Thyroid gland (tissue), 4 donors: ENCODE measurements around the gene ARHGAP15. TPM values are rescaled to one million over a fixed set of nuclear protein-coding genes. Genes with fewer than 3 reads are reported as not detected.
A peak's percentile ranks its signal among the peaks of the same experiment; 100 is the strongest.
"Not testable (repeated sequence)": the region's sequence is repeated elsewhere in the genome, so short reads cannot be mapped to it uniquely, and the experiment has no call there.

Source experiments
- DNase-seq, 2 donors: peaks; one replicate each; pipeline ENCODE4 v3.0.0-alpha.2; 2019
- H3K27ac ChIP-seq, 3 donors: fragments of 200-600 bp; sonication (generic); 1 replicate in 2 of 3; 2 replicates in 1 of 3; pipeline ENCODE4 v1.5.1; 2016 to 2019; ENCODE audit warnings: mild to moderate bottlenecking in 1 of 3, moderate library complexity in 1 of 3
- H3K27me3 ChIP-seq: fragments of 200-600 bp; sonication (generic); one replicate; pipeline ENCODE4 v1.5.1; 2019
- H3K36me3 ChIP-seq, 2 donors: fragments of 200-600 bp; sonication (generic); one replicate each; pipeline ENCODE4 v1.5.1; 2016 to 2019
- H3K4me1 ChIP-seq, 2 donors: fragments of 200-600 bp; sonication (generic); one replicate each; pipeline ENCODE4 v1.5.1; 2017 to 2019
- H3K4me3 ChIP-seq, 3 donors: fragments of 200-600 bp; sonication (generic); replicated peaks in 1 of 3; 1 replicate in 2 of 3; 2 replicates in 1 of 3; pipeline ENCODE4 v1.5.1; 2016; ENCODE audit warnings: mild to moderate bottlenecking in 1 of 3
- H3K9me3 ChIP-seq: fragments of 200-600 bp; sonication (generic); one replicate; pipeline ENCODE4 v1.5.1; 2017
- POLR2A ChIP-seq, 2 donors: fragments of 450-650 bp; IDR thresholded peaks; one replicate each; pipeline ENCODE4 v1.6.1; 2017; ENCODE audit warnings: antibody characterized with exemption in 2 of 2, mild to moderate bottlenecking in 2 of 2, moderate library complexity in 1 of 2
- WGBS, 2 donors: methylation state at CpG; one replicate each; pipeline ENCODE4 v1.1.5; 2017; 5-methylcytosine and 5-hydroxymethylcytosine counted together
- intact Hi-C: fragments of 100-400 bp; cut with DNase I; formaldehyde crosslinking; loops from one replicate; pipeline ENCODE4 v1.15.1; 2023
- total RNA-seq, 4 donors: library from RNA; depleted of rRNA; stranded (reverse); fragments of >200 nt; gene quantifications; one replicate each; pipeline ENCODE4 v1.2.3, GENCODE V29; 2016
- TF ChIP-seq, protein P1 (sequence below), 6 experiments: fragments of 200-600 bp in 3 of 6; fragments of 450-650 bp in 3 of 6; sonication (generic) in 3 of 6; IDR thresholded peaks; one replicate each; pipeline ENCODE4 v1.5.1; 2016 to 2019; ENCODE audit warnings: antibody characterized with exemption in 6 of 6, mild to moderate bottlenecking in 2 of 6, inconsistent platforms in 1 of 6, moderate library complexity in 1 of 6

ARHGAP15 gene
- total RNA-seq, 4 donors from 2014 or later, result 9.8 to 24.4 (median 11.9) TPM

DNA sequence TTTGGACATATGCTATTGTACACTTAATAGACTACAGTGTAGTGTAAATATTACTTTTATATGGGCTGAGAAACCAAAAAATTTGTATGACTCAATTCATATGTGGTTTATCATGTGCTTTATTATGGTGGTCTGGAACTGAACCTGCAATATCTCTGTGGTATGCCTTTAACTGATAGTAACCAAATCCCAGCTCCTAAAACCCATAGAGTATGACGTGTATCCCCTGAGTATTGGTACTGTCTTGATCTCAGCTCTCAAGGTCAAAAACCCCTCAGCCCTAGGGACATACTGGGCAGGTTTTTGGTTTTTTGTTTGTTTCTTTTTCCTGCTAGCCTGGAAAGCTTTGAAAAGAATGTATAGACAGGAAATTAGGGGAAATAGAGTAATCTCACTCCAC, 42.2 kb upstream of the ARHGAP15 start:
- Histone ChIP-seq H3K27ac (no peak overlapping the region), H3K4me1 (no peaks in the 10 kb centered on the region), H3K4me3 (no peak overlapping the region), H3K36me3 (no peaks in the 10 kb centered on the region), H3K9me3 (no peaks in the 10 kb centered on the region), H3K27me3 (no peaks in the 10 kb centered on the region)
- no peak for DNase-seq
- WGBS, 2 donors, result 60 to 71% methylated on average over 1 of the region's 1 CpG
- intact Hi-C loops, result no loop called here
- no peak for TF ChIP-seq POLR2A (IDR thresholded peaks at IDR 0.05)
- TF ChIP-seq, protein P1, sequence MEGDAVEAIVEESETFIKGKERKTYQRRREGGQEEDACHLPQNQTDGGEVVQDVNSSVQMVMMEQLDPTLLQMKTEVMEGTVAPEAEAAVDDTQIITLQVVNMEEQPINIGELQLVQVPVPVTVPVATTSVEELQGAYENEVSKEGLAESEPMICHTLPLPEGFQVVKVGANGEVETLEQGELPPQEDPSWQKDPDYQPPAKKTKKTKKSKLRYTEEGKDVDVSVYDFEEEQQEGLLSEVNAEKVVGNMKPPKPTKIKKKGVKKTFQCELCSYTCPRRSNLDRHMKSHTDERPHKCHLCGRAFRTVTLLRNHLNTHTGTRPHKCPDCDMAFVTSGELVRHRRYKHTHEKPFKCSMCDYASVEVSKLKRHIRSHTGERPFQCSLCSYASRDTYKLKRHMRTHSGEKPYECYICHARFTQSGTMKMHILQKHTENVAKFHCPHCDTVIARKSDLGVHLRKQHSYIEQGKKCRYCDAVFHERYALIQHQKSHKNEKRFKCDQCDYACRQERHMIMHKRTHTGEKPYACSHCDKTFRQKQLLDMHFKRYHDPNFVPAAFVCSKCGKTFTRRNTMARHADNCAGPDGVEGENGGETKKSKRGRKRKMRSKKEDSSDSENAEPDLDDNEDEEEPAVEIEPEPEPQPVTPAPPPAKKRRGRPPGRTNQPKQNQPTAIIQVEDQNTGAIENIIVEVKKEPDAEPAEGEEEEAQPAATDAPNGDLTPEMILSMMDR (IDR thresholded peaks at IDR 0.05), result no peak

DNA sequence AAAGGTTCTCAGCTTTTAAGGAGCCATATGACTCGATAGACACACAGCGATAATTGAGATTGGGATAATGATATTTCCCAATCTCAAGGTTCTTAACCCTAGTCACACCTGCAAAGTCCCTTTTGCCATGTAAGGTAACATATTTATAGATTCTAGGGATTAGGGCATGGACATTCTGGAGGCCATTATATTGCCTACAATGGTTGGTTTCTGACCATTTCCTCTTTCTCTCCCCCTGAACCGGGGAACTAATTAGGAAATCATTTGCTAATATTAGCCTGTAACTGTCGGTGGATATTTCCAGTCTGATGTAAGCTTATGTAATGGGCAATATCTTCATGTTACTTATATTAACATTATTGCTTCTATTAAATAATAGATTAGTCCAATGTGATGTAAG, 40.8 kb upstream of the ARHGAP15 start:
- Histone ChIP-seq H3K36me3 (no peaks in the 10 kb centered on the region), H3K4me1 (no peaks in the 10 kb centered on the region), H3K9me3 (no peaks in the 10 kb centered on the region), H3K27me3 (no peaks in the 10 kb centered on the region), H3K27ac (no peak overlapping the region), H3K4me3 (no peak overlapping the region)
- intact Hi-C loops, result no loop called here
- 87 to 89% methylated on average over 4 of the region's 4 CpGs for WGBS, 2 donors
- no peak for DNase-seq
- TF ChIP-seq, protein P1 (IDR thresholded peaks at IDR 0.05), result no peak
- TF ChIP-seq POLR2A (IDR thresholded peaks at IDR 0.05), result no peak

- H3K4me3 ChIP-seq, DNase-seq, H3K36me3 ChIP-seq, H3K4me1 ChIP-seq, H3K27ac ChIP-seq, H3K27me3 ChIP-seq, intact Hi-C loops, H3K9me3 ChIP-seq: not testable (repeated sequence)
- WGBS, 2 donors, result 100% methylated on average over 2 of the region's 12 CpGs; no CpG with 5 or more reads in 1 of the 2 donors
These were observed 39.7 kb upstream of the ARHGAP15 start for GRCh38 chr2:143089520-143089919.

GRCh38 chr2:143110758-143111428, 18.3 kb upstream of the ARHGAP15 start:
- DNase-seq, result peak; percentile 47 to 66
- no peaks in the 10 kb centered on the region for H3K9me3 ChIP-seq
- H3K4me3 ChIP-seq, result no peak overlapping the region
- no peaks in the 10 kb centered on the region for H3K27me3 ChIP-seq
- WGBS, 2 donors, result 29% methylated on average over 6 of the region's 6 CpGs
- intact Hi-C loops, result no loop called here
- H3K27ac ChIP-seq, result no peak overlapping the region
- H3K36me3 ChIP-seq, result no peaks in the 10 kb centered on the region
- H3K4me1 ChIP-seq, result no peaks in the 10 kb centered on the region
- TF ChIP-seq POLR2A (IDR thresholded peaks at IDR 0.05), result no peak
- TF ChIP-seq, protein P1 (IDR thresholded peaks at IDR 0.05), result peak in 4 of 6 experiments; percentile 32 to 63 (median 58)

DNA sequence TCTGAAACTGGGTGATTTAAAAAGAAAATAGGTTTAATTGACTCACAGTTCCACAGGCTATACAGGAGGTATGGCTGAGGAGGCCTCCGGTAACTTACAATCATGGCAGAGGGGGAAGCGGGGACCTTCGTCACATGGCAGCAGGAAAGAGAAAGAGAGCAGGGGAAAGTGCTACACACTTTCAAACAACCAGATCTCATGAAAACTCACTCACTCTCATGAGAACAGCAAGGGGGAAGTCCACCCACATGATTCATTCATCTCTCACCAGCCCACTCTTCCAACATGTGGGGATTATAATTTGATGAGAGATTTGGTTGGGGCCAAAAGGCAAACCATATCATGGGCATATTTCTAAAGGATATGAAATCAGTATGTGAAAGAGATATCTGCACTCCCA, 12.0 kb upstream of the ARHGAP15 start:
- Histone ChIP-seq H3K27ac (no peak overlapping the region), H3K27me3 (no peaks in the 10 kb centered on the region), H3K36me3 (no peaks in the 10 kb centered on the region), H3K4me3 (no peak overlapping the region), H3K4me1 (no peaks in the 10 kb centered on the region), H3K9me3 (no peaks in the 10 kb centered on the region)
- DNase-seq, result no peak
- TF ChIP-seq, protein P1 (IDR thresholded peaks at IDR 0.05), result no peak
- TF ChIP-seq POLR2A (IDR thresholded peaks at IDR 0.05), result no peak
- WGBS, 2 donors, result 95 to 98% methylated on average over 3 of the region's 3 CpGs
- intact Hi-C loops, result no loop called here
